Peyer's patch (tissue), 4 donors: ENCODE results near the gene GABRG3. TPM values are rescaled to one million over a fixed set of nuclear protein-coding genes. Genes with fewer than 3 reads are reported as not detected.

Experiments
- DNase-seq, 3 donors: peaks; one replicate each; pipeline ENCODE4 v3.0.0-alpha.2; 2017 to 2019
- H3K27ac ChIP-seq, 4 donors: fragments of 200-600 bp; sonication (generic); one replicate each; pipeline ENCODE4 v1.5.1; 2016 to 2019
- H3K27me3 ChIP-seq, 2 donors: fragments of 200-600 bp; sonication (generic); one replicate each; pipeline ENCODE4 v1.5.1; 2019
- H3K36me3 ChIP-seq, 3 donors: fragments of 200-600 bp; sonication (generic); one replicate each; pipeline ENCODE4 v1.5.1; 2016 to 2019
- H3K4me1 ChIP-seq, 4 donors: fragments of 200-600 bp; sonication (generic); one replicate each; pipeline ENCODE4 v1.5.1; 2016 to 2019
- H3K4me3 ChIP-seq, 4 donors: fragments of 200-600 bp; sonication (generic); 1 replicate in 3 of 4; 2 replicates in 1 of 4; pipeline ENCODE4 v1.5.1; 2016 to 2019; ENCODE audit warnings: mild to moderate bottlenecking in 1 of 4
- H3K9me3 ChIP-seq, 4 donors: fragments of 200-600 bp; sonication (generic); one replicate each; pipeline ENCODE4 v1.5.1; 2016 to 2019; ENCODE audit warnings: mild to moderate bottlenecking in 1 of 4
- CTCF ChIP-seq, 6 experiments: fragments of 450-650 bp in 4 of 6; fragments of 200-600 bp in 2 of 6; sonication (generic) in 1 of 6; IDR thresholded peaks; one replicate each; pipeline ENCODE4 v1.5.1; 2017 to 2019; ENCODE audit warnings: antibody characterized with exemption in 6 of 6, mild to moderate bottlenecking in 3 of 6, moderate library complexity in 1 of 6
- POLR2A ChIP-seq, 2 donors: fragments of 450-650 bp; IDR thresholded peaks; one replicate each; pipeline ENCODE4 v1.5.1; 2017; ENCODE audit warnings: antibody characterized with exemption in 2 of 2, mild to moderate bottlenecking in 2 of 2, moderate library complexity in 2 of 2
- total RNA-seq, 4 donors: library from RNA; depleted of rRNA; stranded (reverse); fragments of >200 nt; gene quantifications; one replicate each; pipeline ENCODE4 v1.1.0, GENCODE V29; 2016

Gene GABRG3
- total RNA-seq, 4 donors from 2014 or later = not detected

GRCh38 chr15:27039152-27039551 is 68.2 kb downstream of the GABRG3 start:
- Histone ChIP-seq H3K4me1 (no peaks in the 10 kb centered on the region), H3K27ac (no peak overlapping the region), H3K4me3 (no peak overlapping the region), H3K27me3 (no peaks in the 10 kb centered on the region), H3K9me3 (peaks cover 0 to 3% (median 0%) of the 10 kb centered on the region in 4 donors), H3K36me3 (no peaks in the 10 kb centered on the region)
- DNase-seq = no peak
- TF ChIP-seq CTCF (IDR thresholded peaks at IDR 0.05) (no peak), POLR2A (IDR thresholded peaks at IDR 0.05) (no peak)

GRCh38 chr15:27042230-27042629 is 71.2 kb downstream of the GABRG3 start:
- Histone ChIP-seq H3K27ac (no peak overlapping the region), H3K27me3 (no peaks in the 10 kb centered on the region), H3K4me1 (no peaks in the 10 kb centered on the region), H3K36me3 (no peaks in the 10 kb centered on the region), H3K9me3 (peaks cover 0 to 3% (median 0%) of the 10 kb centered on the region in 4 donors), H3K4me3 (no peak overlapping the region)
- no peak for TF ChIP-seq POLR2A (IDR thresholded peaks at IDR 0.05)
- TF ChIP-seq CTCF (IDR thresholded peaks at IDR 0.05) = no peak
- no peak for DNase-seq

GRCh38 chr15:27042646-27043045 is 71.7 kb downstream of the GABRG3 start:
- Histone ChIP-seq H3K27ac (no peak overlapping the region), H3K9me3 (peaks cover 0 to 3% (median 0%) of the 10 kb centered on the region in 4 donors), H3K4me1 (no peaks in the 10 kb centered on the region), H3K36me3 (no peaks in the 10 kb centered on the region), H3K4me3 (no peak overlapping the region), H3K27me3 (no peaks in the 10 kb centered on the region)
- TF ChIP-seq POLR2A (IDR thresholded peaks at IDR 0.05) (no peak), CTCF (IDR thresholded peaks at IDR 0.05) (no peak)
- DNase-seq = no peak

- no peak for DNase-seq
Measured at GRCh38 chr15:27043770-27044169, 72.8 kb downstream of the GABRG3 start.

GRCh38 chr15:27045796-27046195 is 74.8 kb downstream of the GABRG3 start:
- Histone ChIP-seq H3K4me1 (no peaks in the 10 kb centered on the region), H3K4me3 (no peak overlapping the region), H3K27me3 (no peaks in the 10 kb centered on the region), H3K27ac (no peak overlapping the region), H3K9me3 (peaks cover 0 to 3% (median 0%) of the 10 kb centered on the region in 4 donors), H3K36me3 (no peaks in the 10 kb centered on the region)
- TF ChIP-seq POLR2A (IDR thresholded peaks at IDR 0.05) (no peak), CTCF (IDR thresholded peaks at IDR 0.05) (no peak)
- no peak for DNase-seq

More at GRCh38 chr15:27043770-27044169, 72.8 kb downstream of the GABRG3 start:
- no peaks in the 10 kb centered on the region for H3K4me1 ChIP-seq
- H3K27ac ChIP-seq = no peak overlapping the region
- H3K9me3 ChIP-seq = peaks cover 0 to 3% (median 0%) of the 10 kb centered on the region in 4 donors
- TF ChIP-seq CTCF (IDR thresholded peaks at IDR 0.05) (no peak), POLR2A (IDR thresholded peaks at IDR 0.05) (no peak)
- H3K27me3 ChIP-seq = no peaks in the 10 kb centered on the region
- no peaks in the 10 kb centered on the region for H3K36me3 ChIP-seq
- H3K4me3 ChIP-seq = no peak overlapping the region

GRCh38 chr15:27046880-27047279 is 75.9 kb downstream of the GABRG3 start:
- Histone ChIP-seq H3K4me3 (no peak overlapping the region), H3K4me1 (no peaks in the 10 kb centered on the region), H3K9me3 (peaks cover 0 to 3% (median 0%) of the 10 kb centered on the region in 4 donors), H3K27ac (no peak overlapping the region), H3K36me3 (no peaks in the 10 kb centered on the region), H3K27me3 (no peaks in the 10 kb centered on the region)
- DNase-seq = no peak
- TF ChIP-seq POLR2A (IDR thresholded peaks at IDR 0.05) (no peak), CTCF (IDR thresholded peaks at IDR 0.05) (no peak)
